ENCODE measurements around the gene IQSEC3.

Gene IQSEC3

DNA sequence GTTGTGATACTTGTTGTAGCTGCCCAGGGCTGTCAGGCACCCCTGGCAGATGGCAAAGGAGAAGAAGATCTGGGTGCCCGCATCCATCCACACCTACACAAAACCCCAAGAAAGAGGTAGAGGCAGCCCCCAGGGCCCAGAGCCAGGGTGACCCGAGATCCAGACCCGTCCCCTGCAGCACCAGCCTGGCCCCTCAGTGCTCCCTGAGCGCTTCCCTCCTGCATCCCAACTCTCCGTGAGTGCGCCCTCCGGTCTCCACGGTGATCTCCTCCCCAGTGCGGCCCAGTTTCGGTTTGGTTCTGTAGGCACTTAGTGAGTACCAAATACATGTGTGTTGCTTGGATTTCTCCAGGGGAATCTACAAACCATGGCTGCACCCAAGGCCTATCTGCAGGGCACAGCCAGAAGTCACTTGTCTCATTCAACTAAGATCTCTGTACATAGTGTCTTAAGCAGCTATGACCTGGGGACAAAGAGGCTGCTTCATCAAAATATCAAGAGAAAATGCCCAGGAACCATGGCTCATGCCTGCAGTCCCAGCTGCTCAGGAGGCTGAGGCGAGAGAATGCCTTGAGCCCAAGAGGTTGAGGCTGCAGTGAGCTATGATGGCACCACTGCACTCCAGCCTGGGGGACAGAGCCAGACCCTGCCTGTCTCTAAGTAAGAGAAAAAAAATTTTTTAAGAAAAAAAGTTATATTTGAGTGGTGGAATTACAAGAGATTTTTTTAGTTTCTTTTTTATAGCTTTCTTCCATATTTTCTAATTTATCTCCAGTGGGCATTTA lies 131.5 kb downstream of the IQSEC3 start:
- DNase-seq (ENCODE audit: low read depth in 2 of 2) = no peak

DNA sequence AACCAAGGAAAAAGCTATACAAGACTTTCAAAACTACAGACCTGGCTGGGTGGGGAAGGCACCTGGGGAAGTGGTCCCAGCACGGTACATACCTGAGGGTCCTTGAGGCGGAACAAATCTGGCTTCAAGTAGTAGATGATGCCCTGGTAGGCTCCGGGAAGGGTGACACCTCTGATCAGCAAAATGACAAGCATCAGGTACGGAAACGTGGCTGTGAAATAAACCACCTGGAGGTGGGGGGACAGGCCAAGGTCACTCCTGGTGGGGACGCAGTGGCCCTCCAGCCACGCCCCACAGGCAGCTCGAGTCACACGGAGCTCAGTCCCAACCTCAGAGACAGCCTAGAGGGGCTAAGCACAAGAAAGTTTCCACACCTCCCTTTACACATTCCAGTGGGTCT lies 132.1 kb downstream of the IQSEC3 start:
- no peak for DNase-seq (ENCODE audit: low read depth in 2 of 2)

GRCh38 chr12:201361-201760 lies 134.8 kb downstream of the IQSEC3 start:
- no peak for DNase-seq (ENCODE audit: low read depth in 2 of 2)

GRCh38 chr12:202081-202731 lies 135.6 kb downstream of the IQSEC3 start:
- DNase-seq (ENCODE audit: low read depth in 2 of 2) = no peak

DNA sequence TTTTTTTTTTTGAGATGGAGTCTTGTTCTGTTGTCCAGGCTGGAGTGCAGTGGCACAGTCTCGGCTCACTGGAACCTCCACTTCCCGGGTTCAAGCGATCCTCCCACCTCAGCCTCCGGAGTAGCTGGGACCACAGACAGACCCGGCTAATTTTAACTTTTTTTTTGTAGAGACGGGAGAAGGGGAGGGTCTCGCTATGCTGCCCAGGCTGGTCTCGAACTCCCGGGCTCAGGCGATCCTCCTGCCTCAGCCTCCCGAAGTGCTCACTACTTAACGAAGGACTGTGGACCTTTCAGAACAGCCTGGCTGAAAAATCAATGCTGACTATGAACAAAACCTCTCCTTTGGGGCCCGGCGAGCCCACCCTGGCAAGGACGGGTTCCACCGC lies 136.5 kb downstream of the IQSEC3 start:
- DNase-seq (ENCODE audit: low read depth in 2 of 2) = no peak

DNA sequence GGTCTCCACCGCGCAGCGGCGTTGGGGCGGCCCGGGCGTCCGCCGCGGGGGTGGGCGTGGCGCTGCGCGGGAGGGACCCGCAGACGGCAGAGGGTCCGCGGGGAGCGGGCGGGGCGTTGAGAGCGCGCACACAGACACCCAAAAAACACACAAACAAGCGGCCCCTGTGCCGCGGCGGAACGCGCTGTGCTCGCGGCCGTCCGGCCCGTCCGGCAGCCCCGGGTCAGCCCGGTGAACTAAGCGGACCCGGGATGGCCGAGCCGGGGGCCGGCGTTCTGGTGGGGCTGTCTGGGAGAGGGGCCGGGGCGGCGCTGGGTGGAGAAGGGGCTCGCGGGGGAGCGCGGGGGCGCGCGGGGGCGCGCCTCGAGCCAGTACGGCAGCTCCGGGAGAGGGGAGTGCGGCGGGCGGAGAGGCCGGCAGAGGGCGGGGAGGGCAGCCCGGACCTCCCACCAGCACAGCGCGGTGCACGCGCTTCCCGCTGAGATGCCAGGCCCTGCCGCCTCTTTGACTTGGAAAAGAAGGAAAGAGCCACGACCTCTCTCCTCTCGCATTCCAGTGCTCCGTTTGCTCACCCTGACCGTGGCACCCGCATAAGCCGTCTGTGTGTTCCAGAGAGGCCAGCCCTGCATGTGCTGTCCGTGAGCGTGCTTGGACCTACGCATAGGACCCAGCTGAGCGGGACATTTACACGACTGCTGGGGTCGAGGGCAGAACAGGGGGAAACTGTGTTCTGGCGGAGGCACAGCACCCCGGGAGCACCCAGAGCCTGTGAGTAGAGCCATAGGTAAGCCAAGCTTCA lies 137.1 kb downstream of the IQSEC3 start:
- DNase-seq (ENCODE audit: low read depth in 2 of 2) = no peak

DNA sequence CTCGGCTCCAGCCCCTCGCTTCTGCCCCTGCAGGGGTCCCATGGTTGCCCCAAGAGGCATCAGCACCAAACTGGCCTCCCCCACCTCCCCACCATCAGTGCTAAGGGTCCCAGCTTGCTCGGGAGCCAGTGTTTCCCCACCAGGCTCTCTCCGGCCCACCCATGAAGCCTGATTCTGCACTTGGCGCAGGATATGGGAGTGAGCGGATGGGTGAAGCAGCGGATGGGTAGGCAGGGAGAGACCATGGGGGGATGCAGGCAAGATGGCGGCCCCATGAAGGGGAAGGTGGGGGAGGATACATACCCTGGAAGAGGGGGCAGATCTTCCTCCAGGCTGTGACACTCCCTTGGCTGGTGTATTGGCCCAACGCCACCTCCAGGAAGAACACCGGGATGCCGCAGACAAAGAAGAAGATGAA lies 137.7 kb downstream of the IQSEC3 start:
- no peak for DNase-seq (ENCODE audit: low read depth in 2 of 2)

GRCh38 chr12:205026-205425 lies 138.5 kb downstream of the IQSEC3 start:
- DNase-seq (ENCODE audit: low read depth in 2 of 2) = no peak

GRCh38 chr12:206746-207440 lies 140.3 kb downstream of the IQSEC3 start:
- no peak for DNase-seq (ENCODE audit: low read depth in 2 of 2)

GRCh38 chr12:207804-208203 lies 141.2 kb downstream of the IQSEC3 start:
- no peak for DNase-seq (ENCODE audit: low read depth in 2 of 2)

DNA sequence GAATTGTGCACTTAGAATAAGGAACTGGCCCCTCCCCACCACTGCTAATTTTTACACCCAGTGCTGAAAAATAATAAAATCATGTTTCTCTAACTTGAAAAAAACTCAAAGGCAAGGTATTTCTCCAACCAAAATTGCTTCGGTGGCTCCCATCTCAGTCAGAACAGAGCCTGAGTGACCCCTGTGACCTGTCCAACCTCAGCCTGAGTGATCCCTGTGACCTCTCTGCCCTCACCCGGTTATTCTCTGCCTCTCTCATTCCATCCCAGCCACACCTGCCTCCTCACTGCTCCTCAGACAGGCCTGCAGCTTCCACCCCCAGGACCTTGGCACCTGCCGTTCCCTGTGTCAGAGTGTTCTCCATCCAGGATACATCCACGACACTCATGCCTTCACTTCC lies 142.2 kb downstream of the IQSEC3 start:
- no peak for DNase-seq (ENCODE audit: low read depth in 2 of 2)

- no peak for DNase-seq (ENCODE audit: low read depth in 2 of 2)
Observed at GRCh38 chr12:209246-209645, 142.7 kb downstream of the IQSEC3 start.

DNA sequence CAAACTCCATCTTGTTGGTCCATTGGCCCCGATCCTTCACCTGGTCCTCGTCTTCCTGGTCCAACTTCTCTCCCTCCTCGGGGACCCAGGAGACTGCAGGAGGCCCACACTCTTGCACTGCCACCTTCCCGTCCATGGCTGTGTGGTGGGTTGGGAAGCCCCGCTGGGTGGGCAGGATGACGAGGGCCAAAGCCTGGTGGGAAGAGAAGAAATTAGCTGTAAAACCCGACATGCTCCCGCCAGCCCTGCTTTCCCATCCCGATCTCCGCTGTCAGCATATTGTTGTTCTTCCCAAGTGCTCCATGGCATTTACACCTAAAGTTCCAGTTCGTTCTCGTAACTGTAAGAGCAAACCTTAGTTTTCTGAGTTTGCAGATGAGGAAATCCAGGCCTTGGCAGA lies 143.3 kb downstream of the IQSEC3 start:
- no peak for DNase-seq (ENCODE audit: low read depth in 2 of 2)

GRCh38 chr12:210277-211141 lies 143.9 kb downstream of the IQSEC3 start:
- no peak for DNase-seq (ENCODE audit: low read depth in 2 of 2)

GRCh38 chr12:211142-211465 lies 144.5 kb downstream of the IQSEC3 start:
- no peak for DNase-seq (ENCODE audit: low read depth in 2 of 2)

- DNase-seq (ENCODE audit: low read depth in 2 of 2) = no peak
Observed at GRCh38 chr12:211639-212414, 145.3 kb downstream of the IQSEC3 start.

DNA sequence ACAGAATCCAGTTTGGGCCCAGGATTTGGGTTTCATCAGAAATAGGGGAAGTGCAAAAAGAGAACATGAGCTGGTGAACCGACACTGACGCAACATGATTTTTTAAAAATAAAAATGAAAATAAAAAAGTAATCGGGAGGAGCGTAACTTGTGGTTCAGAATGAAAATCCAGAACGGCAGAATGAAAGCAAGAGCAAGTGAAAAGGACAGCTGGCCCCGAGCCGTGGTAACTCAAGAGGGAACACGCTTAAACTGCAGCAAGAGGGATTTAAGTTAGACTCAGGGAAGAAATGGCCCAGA lies 145.8 kb downstream of the IQSEC3 start:
- DNase-seq (ENCODE audit: low read depth in 2 of 2) = no peak

GRCh38 chr12:212715-213526 lies 146.4 kb downstream of the IQSEC3 start:
- no peak for DNase-seq (ENCODE audit: low read depth in 2 of 2)

- DNase-seq (ENCODE audit: low read depth in 2 of 2) = no peak
Observed at GRCh38 chr12:213527-213932, 147.0 kb downstream of the IQSEC3 start.
